GM10847 (cell line): ENCODE results near the gene GOPC.

Experiments used
- POLR2A ChIP-seq: IDR thresholded peaks from 2 replicates; pipeline ENCODE4 v1.6.1; 2011; ENCODE audit not compliant: insufficient read length; ENCODE audit errors: extremely low read depth

Gene GOPC

DNA sequence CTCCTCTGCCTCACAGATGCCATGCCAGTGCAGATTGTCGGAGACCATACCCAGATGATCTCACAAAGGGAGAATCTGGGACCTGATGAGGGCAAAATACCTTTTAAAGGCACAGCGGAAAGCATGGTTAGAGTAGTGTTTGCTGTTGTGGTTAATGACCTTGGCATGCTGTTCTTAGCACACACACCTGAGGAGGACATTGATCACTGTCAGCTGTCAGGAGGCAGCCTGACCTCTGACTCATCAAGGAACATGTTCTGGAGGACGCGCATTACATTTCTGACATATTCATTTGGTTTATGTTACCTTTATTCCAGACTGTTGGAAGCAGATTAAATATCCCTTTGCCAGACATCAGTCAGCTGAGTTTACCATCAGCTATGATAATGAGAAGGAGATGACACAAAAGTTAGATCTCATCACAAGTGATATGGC is 57.1 kb downstream of the GOPC start:
- TF ChIP-seq POLR2A, result no peak

DNA sequence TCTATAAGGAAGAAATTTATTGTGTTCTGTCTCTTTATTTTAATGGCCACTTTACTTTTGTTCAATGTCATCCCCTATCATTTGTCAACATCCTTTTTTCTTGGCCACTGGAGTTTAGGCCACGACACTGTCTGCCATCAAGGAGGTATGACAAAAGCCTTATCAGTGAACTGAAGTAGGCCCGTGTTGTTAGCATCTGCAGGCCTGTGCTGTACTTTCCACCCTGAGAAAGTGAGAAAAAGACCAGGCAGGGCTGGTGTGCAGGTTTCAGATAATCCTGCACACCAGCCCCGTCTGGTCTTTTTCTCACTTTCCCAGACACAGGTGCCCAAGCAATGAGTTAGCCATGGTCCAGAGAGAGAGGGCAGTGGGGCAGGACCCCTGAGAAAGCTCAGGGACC is 57.6 kb downstream of the GOPC start:
- TF ChIP-seq POLR2A, result no peak

DNA sequence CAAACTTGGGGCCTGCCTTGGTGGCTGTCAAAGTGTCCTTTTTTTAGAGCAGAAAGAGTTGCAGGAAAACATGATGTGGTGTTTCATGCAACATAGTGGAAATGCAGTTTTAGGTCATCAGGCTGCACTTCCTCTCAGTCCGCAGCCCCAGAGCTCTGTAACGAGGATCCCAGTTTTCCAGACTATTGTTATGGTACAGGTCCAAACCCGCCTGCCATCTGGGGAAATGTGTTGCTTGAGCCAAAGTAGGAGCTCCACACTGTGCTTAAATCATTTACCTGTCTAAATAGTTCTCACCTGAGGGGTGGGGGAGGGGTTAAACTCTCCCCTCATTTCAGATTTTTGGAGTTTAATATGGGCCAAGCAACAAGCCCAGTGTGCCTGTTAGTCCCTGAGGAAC is 59.8 kb downstream of the GOPC start:
- TF ChIP-seq POLR2A, result no peak

DNA sequence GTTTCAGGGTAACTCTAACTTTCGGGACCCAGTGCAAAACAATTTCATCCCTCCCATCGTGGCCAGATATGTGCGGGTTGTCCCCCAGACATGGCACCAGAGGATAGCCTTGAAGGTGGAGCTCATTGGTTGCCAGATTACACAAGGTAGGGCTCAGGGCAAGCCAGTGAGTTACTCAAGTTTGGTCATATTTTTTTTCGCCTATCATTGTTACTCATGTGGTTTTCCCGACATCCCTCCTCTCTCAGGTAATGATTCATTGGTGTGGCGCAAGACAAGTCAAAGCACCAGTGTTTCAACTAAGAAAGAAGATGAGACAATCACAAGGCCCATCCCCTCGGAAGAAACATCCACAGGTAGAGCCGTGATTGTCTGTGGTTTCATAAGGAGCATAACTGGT is 61.6 kb downstream of the GOPC start:
- TF ChIP-seq POLR2A, result no peak

DNA sequence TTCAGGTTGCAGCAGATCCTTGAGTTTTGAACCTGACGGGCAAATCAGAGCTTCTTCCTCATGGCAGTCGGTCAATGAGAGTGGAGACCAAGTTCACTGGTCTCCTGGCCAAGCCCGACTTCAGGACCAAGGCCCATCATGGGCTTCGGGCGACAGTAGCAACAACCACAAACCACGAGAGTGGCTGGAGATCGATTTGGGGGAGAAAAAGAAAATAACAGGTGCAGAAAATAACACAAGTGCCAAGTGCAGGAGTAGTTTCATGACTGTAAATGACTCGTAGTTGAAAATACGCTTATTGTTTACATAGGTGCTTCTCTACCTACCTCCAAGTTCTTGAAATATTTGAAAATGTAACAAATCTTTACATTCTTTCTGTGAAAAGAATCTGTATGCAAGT is 63.7 kb downstream of the GOPC start:
- no peak for TF ChIP-seq POLR2A

DNA sequence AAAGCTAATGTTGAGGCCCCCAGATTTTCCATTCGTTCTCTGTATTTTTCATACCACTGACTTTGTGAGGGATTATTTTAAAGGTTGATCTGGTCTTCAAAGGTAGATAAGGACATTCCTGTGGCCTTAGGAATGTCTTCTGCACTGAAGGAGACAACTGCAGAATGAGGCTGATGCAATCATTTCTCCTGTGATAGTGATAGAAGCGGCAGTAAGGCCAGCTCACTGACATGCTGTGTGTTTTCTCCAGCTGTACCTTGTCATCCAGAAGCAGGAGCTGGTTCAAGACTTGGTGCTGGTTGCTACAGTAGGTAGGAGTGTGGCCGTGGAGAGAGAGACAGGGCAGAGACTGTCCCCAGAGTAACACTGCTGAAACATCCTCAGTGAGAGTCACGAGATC is 66.0 kb downstream of the GOPC start:
- no peak for TF ChIP-seq POLR2A

DNA sequence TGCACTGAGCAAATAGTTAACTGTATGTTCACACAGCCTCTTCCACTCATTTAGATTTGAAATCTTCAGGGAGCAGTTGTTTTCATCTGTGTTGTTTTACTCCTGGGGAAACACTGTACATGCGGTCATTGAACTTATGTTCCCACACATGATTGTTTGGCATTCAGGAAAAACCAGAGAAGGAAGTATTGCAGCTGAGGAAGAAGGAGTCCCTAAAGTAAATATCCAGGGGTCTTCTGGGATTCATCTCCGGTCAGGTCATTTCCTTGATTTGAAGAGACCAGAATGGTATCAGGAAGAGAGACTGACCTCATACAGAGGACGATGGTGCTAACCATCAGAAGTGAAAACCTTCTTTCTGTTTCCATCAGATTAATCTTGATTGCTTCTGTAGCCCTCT is 67.3 kb downstream of the GOPC start:
- TF ChIP-seq POLR2A, result no peak

DNA sequence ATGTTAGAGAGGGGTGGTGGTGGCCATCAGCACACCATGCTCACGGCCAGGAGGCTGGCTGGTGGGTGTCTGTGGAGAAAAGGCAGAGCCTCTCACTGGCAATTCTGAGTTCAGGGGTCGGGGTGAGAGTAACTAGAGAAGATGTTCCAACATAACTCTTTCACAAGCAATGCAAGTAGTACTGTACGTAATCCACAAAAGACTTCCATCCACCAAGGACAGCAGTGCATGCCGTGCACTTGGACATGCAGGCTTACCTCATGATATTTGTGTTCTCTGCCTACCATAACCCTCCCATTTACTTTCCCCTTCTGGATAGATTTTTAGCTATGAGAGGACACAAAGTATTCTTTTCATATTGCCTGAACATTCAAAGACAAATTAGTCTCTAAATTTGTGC is 68.5 kb downstream of the GOPC start:
- TF ChIP-seq POLR2A, result no peak

DNA sequence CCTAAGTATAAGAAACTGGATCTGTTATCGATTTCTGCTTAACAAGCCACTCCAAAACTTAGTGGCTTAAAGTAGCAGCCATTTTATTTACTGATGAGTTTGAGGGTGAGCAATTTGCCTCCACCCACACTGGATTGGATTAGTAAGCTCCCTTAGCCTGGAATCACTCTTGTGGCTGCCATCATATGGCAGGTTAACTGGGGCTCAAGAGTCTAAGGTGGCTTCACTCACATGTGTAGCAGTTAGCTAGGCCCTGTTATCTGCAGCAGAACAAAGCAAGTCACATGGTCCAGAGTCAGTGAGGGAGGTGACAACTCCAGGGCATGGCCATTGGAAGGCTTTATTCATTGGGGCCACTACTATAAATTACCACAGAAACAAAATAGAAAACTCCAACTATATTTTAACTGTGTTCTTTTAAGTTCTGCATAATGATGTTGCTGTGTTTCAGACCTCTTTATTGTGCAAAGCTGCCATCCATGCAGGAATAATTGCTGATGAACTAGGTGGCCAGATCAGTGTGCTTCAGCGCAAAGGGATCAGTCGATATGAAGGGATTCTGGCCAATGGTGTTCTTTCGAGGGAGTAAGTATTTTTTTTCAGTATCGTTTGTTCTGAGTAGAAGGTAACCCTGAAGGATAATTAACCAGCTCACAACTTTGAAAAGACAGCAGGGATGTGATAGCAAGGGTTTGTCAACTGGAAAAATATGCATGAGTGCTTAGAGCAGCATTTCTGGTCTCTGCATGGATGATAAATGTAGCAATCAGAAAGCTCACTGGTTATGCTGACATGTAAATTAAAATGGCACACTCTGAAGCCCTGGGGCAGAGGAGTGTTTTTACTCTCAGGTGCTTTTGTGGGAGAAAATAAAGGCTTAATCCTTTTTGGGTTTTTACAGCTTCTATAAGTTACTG is 70.2 kb downstream of the GOPC start:
- TF ChIP-seq POLR2A, result no peak

DNA sequence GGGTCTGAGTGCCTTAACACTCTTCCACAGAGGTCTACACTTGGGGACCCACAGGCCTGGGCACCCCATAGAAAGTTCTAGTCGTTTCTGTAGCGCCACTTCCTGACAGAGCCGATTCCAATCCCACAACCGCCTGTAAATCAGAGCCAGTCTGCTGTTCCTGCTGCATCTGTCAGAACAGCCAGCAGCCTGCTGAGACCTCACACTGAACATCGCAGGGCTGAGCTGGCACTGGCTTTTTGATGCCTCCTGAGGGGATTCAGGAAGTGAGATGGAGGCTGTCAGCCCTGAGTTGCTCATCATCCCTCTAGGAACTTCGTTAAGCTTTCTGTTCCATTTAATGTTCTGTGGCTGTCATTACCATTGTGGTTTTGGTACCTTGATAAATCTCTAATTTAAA is 71.0 kb downstream of the GOPC start:
- no peak for TF ChIP-seq POLR2A

DNA sequence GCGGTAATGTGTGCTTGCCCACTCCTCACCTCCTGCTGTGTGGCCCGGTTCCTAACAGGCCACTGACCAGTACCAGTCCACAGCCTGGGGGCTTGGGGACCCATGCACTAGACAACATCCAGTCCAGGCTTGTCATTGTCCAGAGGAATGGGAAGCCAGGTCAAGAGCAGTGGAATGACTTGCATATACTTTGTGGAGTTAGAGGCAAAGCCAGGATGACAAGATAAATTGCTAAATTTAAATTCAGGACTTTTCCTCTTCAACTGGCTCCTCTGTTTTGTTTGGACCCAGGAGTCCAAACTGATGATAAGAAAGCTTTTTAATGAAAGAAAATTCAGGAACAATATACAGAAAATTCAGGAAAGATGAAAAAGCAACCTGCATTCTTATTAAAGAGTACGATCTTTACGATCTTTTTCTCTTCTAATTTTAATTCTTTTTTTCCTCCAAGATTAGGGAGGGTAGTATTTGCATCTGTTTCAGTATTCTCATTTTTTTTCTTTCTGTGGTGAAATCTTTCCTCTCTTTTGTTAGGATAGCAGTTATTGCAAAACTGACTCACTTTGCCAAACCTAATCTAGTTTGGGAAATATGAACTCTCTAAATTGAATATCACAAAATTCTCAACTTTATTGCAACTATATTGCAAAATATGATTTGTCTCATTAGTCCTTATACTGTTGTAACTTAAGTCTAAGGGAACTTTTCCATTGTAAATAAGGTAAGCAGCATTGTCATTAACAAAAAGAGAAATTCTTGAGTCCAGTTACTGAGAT is 71.7 kb downstream of the GOPC start:
- TF ChIP-seq POLR2A, result no peak

DNA sequence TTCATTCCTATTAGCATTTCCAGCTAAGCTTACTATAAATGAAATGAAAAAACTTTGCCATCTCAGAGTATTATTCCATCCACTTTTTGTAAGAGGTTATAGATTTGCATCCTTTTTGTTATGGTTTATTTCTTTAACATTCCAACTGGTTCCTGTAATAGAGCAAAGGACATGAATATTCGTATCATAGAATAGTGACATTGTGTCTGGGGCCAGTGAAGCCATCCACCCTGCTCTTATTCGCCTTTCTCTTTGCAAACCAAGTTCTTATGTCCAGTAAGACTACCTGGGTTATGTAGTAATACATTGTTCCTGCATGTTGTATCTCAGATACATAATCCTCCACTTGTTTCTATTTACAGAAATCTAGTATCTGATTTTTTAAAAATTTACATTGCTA is 76.7 kb downstream of the GOPC start:
- no peak for TF ChIP-seq POLR2A

DNA sequence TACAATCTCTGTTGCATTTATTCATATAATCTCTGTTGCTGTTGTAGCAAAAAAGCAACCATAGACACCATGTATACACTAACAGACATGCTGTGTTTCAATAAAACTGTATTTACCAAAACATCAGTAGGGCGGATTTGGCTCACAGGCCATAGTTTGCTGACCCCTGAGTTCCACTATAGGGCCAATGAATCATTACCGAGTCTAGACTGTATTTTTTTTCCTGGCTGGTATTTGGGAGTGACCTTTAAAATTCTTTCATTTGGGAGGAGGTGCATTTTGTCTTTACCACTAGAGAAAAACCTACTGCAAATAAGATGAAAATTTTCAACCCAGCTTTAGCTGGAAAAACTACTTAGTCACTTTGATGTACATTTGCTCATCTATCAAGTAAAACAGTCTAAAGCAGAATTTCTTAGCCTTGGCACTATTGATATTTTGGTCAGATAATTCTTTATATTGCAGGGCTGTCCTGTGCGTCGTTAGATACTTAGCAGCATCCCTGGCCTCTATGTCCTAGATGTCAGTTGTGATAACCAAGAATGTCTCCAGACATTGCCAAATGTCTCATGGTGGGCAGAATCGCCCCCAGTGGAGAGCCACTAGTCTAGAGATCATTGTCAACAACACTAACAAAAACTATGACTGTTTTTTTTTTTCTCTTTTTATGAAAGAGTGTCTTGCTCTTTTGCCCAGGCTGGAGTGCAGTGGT is 80.4 kb downstream of the GOPC start:
- no peak for TF ChIP-seq POLR2A

DNA sequence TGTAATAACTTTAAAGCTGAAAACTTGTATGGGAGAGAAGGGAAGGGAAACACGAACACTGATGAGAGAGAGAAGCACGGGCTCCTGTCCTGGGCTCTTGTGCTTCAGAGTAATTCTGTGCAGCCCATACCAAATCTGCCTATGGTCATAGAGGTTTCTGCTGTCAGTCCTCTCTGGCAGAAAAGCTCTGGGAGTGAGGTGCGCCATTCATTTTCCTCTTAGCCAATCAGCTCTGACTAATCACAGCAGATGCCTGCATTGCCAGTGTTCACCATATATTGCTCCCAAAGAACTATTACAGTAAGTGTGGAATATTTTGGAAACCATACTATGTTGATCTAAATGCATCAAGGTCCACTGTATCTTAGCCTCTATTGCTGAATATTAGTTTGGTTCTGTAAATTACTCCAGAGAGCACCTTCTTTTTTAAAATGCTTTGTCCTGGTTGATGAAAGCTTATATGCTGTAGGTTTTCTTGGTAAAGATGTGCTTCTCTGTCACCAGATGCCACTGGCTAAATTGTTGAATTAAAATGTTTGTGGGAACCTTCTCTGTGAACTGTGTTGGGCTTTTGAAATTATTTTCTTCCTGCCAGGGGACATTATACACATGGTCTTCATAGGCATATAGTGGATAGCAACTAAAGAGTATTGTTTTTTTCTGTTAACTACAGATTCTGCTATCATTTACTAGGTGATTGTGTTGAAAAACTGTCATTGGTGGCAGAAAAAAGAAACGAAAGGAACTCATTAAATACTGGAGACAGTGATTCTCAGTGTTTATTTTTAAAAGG is 81.5 kb downstream of the GOPC start:
- TF ChIP-seq POLR2A, result no peak

DNA sequence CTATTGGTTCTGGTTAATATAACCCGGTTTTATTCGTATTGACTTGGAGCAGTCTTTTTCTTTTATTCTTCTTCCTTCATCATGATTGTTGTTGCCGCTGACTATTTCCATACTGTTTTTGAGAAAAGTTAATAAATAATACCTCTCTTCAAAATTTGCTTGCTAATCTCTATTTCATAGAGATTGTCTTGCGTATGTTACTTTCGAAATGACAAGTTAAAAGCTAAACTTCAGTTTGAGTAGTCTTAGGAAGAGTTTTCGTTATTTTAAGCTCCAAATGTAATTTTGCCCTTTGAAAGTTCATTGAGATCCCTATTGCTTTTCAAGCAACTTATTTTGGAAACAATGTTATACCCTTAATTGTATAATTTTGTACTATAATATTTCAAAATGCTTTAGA is 83.4 kb downstream of the GOPC start:
- no peak for TF ChIP-seq POLR2A
